ACHN (cell line): Measurements from ENCODE around the gene CAPN14.

Experiments
- DNase-seq: peaks from one replicate; pipeline ENCODE4 v3.0.0-alpha.2; 2015
- in situ Hi-C: cut with HindIII; loops from 2 replicates; pipeline ENCODE4 v1.10.0; 2017; ENCODE audit warnings: low sequenced_read_pairs, low pct_ligation_motif_present, low pct_unique_long_range_greater_than_20kb

CAPN14 gene

GRCh38 chr2:31231571-31232302 lies 14.4 kb upstream of the CAPN14 start:
- in situ Hi-C loops: no loop called here

GRCh38 chr2:31230751-31231150 lies 13.4 kb upstream of the CAPN14 start:
- in situ Hi-C loops: no loop called here
- DNase-seq: no peak

More at GRCh38 chr2:31231571-31232302, 14.4 kb upstream of the CAPN14 start:
- no peak for DNase-seq

- no peak for DNase-seq
- in situ Hi-C loops: no loop called here
These were observed 11.4 kb upstream of the CAPN14 start for GRCh38 chr2:31228717-31229116.

- DNase-seq: no peak
- in situ Hi-C loops: no loop called here
These were observed 10.4 kb upstream of the CAPN14 start for GRCh38 chr2:31227711-31228125.

GRCh38 chr2:31227110-31227509 lies 9.8 kb upstream of the CAPN14 start:
- in situ Hi-C loops: no loop called here

GRCh38 chr2:31226266-31226665 lies 9.0 kb upstream of the CAPN14 start:
- DNase-seq: no peak
- in situ Hi-C loops: no loop called here

More at GRCh38 chr2:31227110-31227509, 9.8 kb upstream of the CAPN14 start:
- DNase-seq: no peak

GRCh38 chr2:31223749-31224148 lies 6.4 kb upstream of the CAPN14 start:
- DNase-seq: no peak
- in situ Hi-C loops: no loop called here

GRCh38 chr2:31223026-31223425 lies 5.7 kb upstream of the CAPN14 start:
- in situ Hi-C loops: no loop called here
- DNase-seq: no peak

- DNase-seq: no peak
- in situ Hi-C loops: no loop called here
These were observed 4.8 kb upstream of the CAPN14 start for GRCh38 chr2:31222071-31222470.

- DNase-seq: no peak
- in situ Hi-C loops: no loop called here
These were observed 4.2 kb upstream of the CAPN14 start for GRCh38 chr2:31221544-31221943.

GRCh38 chr2:31219131-31219969 lies 2.0 kb upstream of the CAPN14 start:
- in situ Hi-C loops: no loop called here
- no peak for DNase-seq

- no peak for DNase-seq
- in situ Hi-C loops: no loop called here
These were observed 581 bp downstream of the CAPN14 start for GRCh38 chr2:31216734-31217133.

GRCh38 chr2:31214444-31214915 lies 2.8 kb downstream of the CAPN14 start:
- no peak for DNase-seq
- in situ Hi-C loops: no loop called here

- in situ Hi-C loops: no loop called here
These were observed 3.5 kb downstream of the CAPN14 start for GRCh38 chr2:31213601-31214443.

GRCh38 chr2:31212659-31213600 lies 4.4 kb downstream of the CAPN14 start:
- no peak for DNase-seq
- in situ Hi-C loops: no loop called here

More at GRCh38 chr2:31213601-31214443, 3.5 kb downstream of the CAPN14 start:
- no peak for DNase-seq

- no peak for DNase-seq
- in situ Hi-C loops: no loop called here
These were observed 9.1 kb downstream of the CAPN14 start for GRCh38 chr2:31208240-31208639.

GRCh38 chr2:31207790-31208189 lies 9.5 kb downstream of the CAPN14 start:
- in situ Hi-C loops: no loop called here

GRCh38 chr2:31205613-31206012 lies 11.7 kb downstream of the CAPN14 start:
- no peak for DNase-seq
- in situ Hi-C loops: no loop called here

More at GRCh38 chr2:31207790-31208189, 9.5 kb downstream of the CAPN14 start:
- no peak for DNase-seq
